Lower lobe of right lung (tissue), 2 donors: ENCODE data around the gene CNRIP1. TPM values are rescaled to one million over a fixed set of nuclear protein-coding genes. Genes with fewer than 3 reads are reported as not detected.

Experiments used
- ATAC-seq, 2 donors: fragments of 200-7000 bp; cut with Tn5 transposase; one replicate each; pipeline ENCODE4 v1.9.1; 2020 to 2022; ENCODE audit warnings: mild to moderate bottlenecking in 2 of 2, moderate library complexity in 2 of 2
- DNase-seq: peaks from one replicate; pipeline ENCODE4 v3.0.0-alpha.2; 2020
- H3K27ac ChIP-seq: fragments of 200-600 bp; one replicate; pipeline ENCODE4 v1.8.0; 2022
- H3K27me3 ChIP-seq: fragments of 200-600 bp; one replicate; pipeline ENCODE4 v1.8.0; 2022; ENCODE audit warnings: low read depth
- H3K36me3 ChIP-seq: fragments of 200-600 bp; one replicate; pipeline ENCODE4 v1.8.0; 2022; ENCODE audit warnings: mild to moderate bottlenecking
- H3K4me1 ChIP-seq: fragments of 200-600 bp; one replicate; pipeline ENCODE4 v1.8.0; 2022
- H3K4me3 ChIP-seq: fragments of 200-600 bp; one replicate; pipeline ENCODE4 v1.8.0; 2022; ENCODE audit warnings: mild to moderate bottlenecking
- H3K9me3 ChIP-seq: fragments of 200-600 bp; one replicate; pipeline ENCODE4 v1.8.0; 2022
- CTCF ChIP-seq: fragments of 200-600 bp; IDR thresholded peaks from one replicate; pipeline ENCODE4 v1.8.0; 2022; ENCODE audit warnings: antibody characterized with exemption, mild to moderate bottlenecking
- intact Hi-C: fragments of 100-400 bp; cut with DNase I; formaldehyde crosslinking; loops from one replicate; pipeline ENCODE4 v1.11.0; 2022
- total RNA-seq: library from RNA; stranded (reverse); fragmentation: NEBNext Ultra II Directional; extraction: Animal tissue kit (Norgen Biotek cat#: 25700); gene quantifications from one replicate; pipeline ENCODE4 v1.2.1, GENCODE V29; 2021
- donor health status: DM: no; HTN: yes; CAD: no; lungs with severe emphysema.

CNRIP1 gene
- total RNA-seq, 1 donor from 2014 or later = 20.8 TPM

GRCh38 chr2:68278169-68278568, 41.6 kb downstream of the CNRIP1 start:
- intact Hi-C loops = no loop called here
- H3K9me3 ChIP-seq = no peaks in the 10 kb centered on the region
- DNase-seq (no peak), ATAC-seq (no peak)
- no peaks in the 10 kb centered on the region for H3K36me3 ChIP-seq
- H3K4me1 ChIP-seq = no peaks in the 10 kb centered on the region
- no peak overlapping the region for H3K27ac ChIP-seq
- H3K4me3 ChIP-seq = no peak overlapping the region
- TF ChIP-seq CTCF = no peak
- H3K27me3 ChIP-seq = no peaks in the 10 kb centered on the region

- DNase-seq = no peak
- Histone ChIP-seq H3K9me3 (no peaks in the 10 kb centered on the region), H3K4me1 (peaks cover 5% of the 10 kb centered on the region), H3K27me3 (no peaks in the 10 kb centered on the region), H3K4me3 (no peak overlapping the region), H3K36me3 (no peaks in the 10 kb centered on the region), H3K27ac (no peak overlapping the region)
- no peak for ATAC-seq
- TF ChIP-seq CTCF = no peak
- intact Hi-C loops = no loop called here
Observed at GRCh38 chr2:68274022-68274421, 45.7 kb downstream of the CNRIP1 start.

- Histone ChIP-seq H3K9me3 (no peaks in the 10 kb centered on the region), H3K4me1 (peaks cover 5% of the 10 kb centered on the region), H3K4me3 (no peak overlapping the region), H3K36me3 (no peaks in the 10 kb centered on the region), H3K27ac (peak overlapping the region; percentile 20), H3K27me3 (no peaks in the 10 kb centered on the region)
- DNase-seq (no peak), ATAC-seq (peak; percentile 66 to 70)
- intact Hi-C loops = no loop called here
- no peak for TF ChIP-seq CTCF
Observed at GRCh38 chr2:68272246-68272994, 47.3 kb downstream of the CNRIP1 start.

GRCh38 chr2:68266655-68267054, 53.1 kb downstream of the CNRIP1 start:
- H3K4me3 ChIP-seq = no peak overlapping the region
- no peak for DNase-seq
- H3K27ac ChIP-seq = no peak overlapping the region
- ATAC-seq = no peak
- H3K27me3 ChIP-seq = no peaks in the 10 kb centered on the region
- no peaks in the 10 kb centered on the region for H3K9me3 ChIP-seq
- no peak for TF ChIP-seq CTCF
- no peaks in the 10 kb centered on the region for H3K4me1 ChIP-seq
- intact Hi-C loops = no loop called here
- H3K36me3 ChIP-seq = no peaks in the 10 kb centered on the region

- no peaks in the 10 kb centered on the region for H3K4me1 ChIP-seq
- H3K27ac ChIP-seq = no peak overlapping the region
- DNase-seq = no peak
- H3K9me3 ChIP-seq = no peaks in the 10 kb centered on the region
- ATAC-seq = no peak
- H3K4me3 ChIP-seq = no peak overlapping the region
- intact Hi-C loops = no loop called here
- no peaks in the 10 kb centered on the region for H3K36me3 ChIP-seq
- no peaks in the 10 kb centered on the region for H3K27me3 ChIP-seq
- no peak for TF ChIP-seq CTCF
Observed at GRCh38 chr2:68263632-68264031, 56.1 kb downstream of the CNRIP1 start.
